HG03139 (cell line): Measurements from ENCODE around the gene FANK1.
A peak's percentile ranks its signal among the peaks of the same experiment; 100 is the strongest.
"Not testable (repeated sequence)": the region's sequence is repeated elsewhere in the genome, so short reads cannot be mapped to it uniquely, and the experiment has no call there.

Experiments used
- ATAC-seq: cut with Tn5 transposase; IDR thresholded peaks from one replicate; pipeline ENCODE4 v1.9.1; 2021; ENCODE audit not compliant: unreplicated experiment

Gene FANK1

GRCh38 chr10:125889441-125889840 is 6.9 kb upstream of the FANK1 start:
- ATAC-seq = not testable (repeated sequence)

- not testable (repeated sequence) for ATAC-seq
Observed at GRCh38 chr10:125892402-125892801, 4.0 kb upstream of the FANK1 start.

- ATAC-seq = not testable (repeated sequence)
Observed at GRCh38 chr10:125894176-125894575, 2.2 kb upstream of the FANK1 start.

- ATAC-seq = peak; percentile 39
Observed at GRCh38 chr10:125895130-125896087, 955 bp upstream of the FANK1 start.

- not testable (repeated sequence) for ATAC-seq
Observed at GRCh38 chr10:125897317-125897716, 953 bp downstream of the FANK1 start.

- ATAC-seq = not testable (repeated sequence)
Observed at GRCh38 chr10:125900963-125901362, 4.6 kb downstream of the FANK1 start.

GRCh38 chr10:125903135-125903640 is 6.8 kb downstream of the FANK1 start:
- not testable (repeated sequence) for ATAC-seq

GRCh38 chr10:125905069-125905994 is 9.0 kb downstream of the FANK1 start:
- ATAC-seq = not testable (repeated sequence)

- ATAC-seq = not testable (repeated sequence)
Observed at GRCh38 chr10:125907598-125907997, 11.2 kb downstream of the FANK1 start.

- ATAC-seq = not testable (repeated sequence)
Observed at GRCh38 chr10:125908813-125909212, 12.4 kb downstream of the FANK1 start.

GRCh38 chr10:125909491-125909890 is 13.1 kb downstream of the FANK1 start:
- not testable (repeated sequence) for ATAC-seq

- no peak for ATAC-seq
Observed at GRCh38 chr10:125911145-125911544, 14.8 kb downstream of the FANK1 start.

- ATAC-seq = no peak
Observed at GRCh38 chr10:125911990-125912389, 15.6 kb downstream of the FANK1 start.

GRCh38 chr10:125913277-125913676 is 16.9 kb downstream of the FANK1 start:
- not testable (repeated sequence) for ATAC-seq

- ATAC-seq = no peak
Observed at GRCh38 chr10:125916977-125917376, 20.6 kb downstream of the FANK1 start.

GRCh38 chr10:125917704-125918361 is 21.5 kb downstream of the FANK1 start:
- ATAC-seq = not testable (repeated sequence)

- ATAC-seq = not testable (repeated sequence)
Observed at GRCh38 chr10:125921643-125922306, 25.4 kb downstream of the FANK1 start.

GRCh38 chr10:125925262-125925834 is 29.0 kb downstream of the FANK1 start:
- no peak for ATAC-seq

GRCh38 chr10:125926247-125926646 is 29.9 kb downstream of the FANK1 start:
- ATAC-seq = no peak

- ATAC-seq = not testable (repeated sequence)
Observed at GRCh38 chr10:125927265-125927664, 30.9 kb downstream of the FANK1 start.
